AG09309 (cell line): ENCODE measurements around the gene ZNF800.
A peak's percentile ranks its signal among the peaks of the same experiment; 100 is the strongest.

ENCODE experiments used
- DNase-seq: peaks from one replicate; pipeline ENCODE4 v3.0.0-alpha.2; 2010; ENCODE audit warnings: low read depth
- H3K4me3 ChIP-seq: 2 replicates; pipeline ENCODE4 v1.5.1; 2011; ENCODE audit warnings: mild to moderate bottlenecking, low read depth, low read length, moderate library complexity; ENCODE audit not compliant: control insufficient read depth
- CTCF ChIP-seq: IDR thresholded peaks from 2 replicates; pipeline ENCODE4 v1.5.1; 2011; ENCODE audit warnings: mild to moderate bottlenecking, low read depth, low read length, inconsistent platforms; ENCODE audit not compliant: insufficient read depth, control insufficient read depth; ENCODE audit errors: missing control alignments

Gene ZNF800

GRCh38 chr7:127359011-127359410 is 33.5 kb downstream of the ZNF800 start:
- no peak for DNase-seq
- H3K4me3 ChIP-seq = no peak overlapping the region
- no peak for TF ChIP-seq CTCF

DNA sequence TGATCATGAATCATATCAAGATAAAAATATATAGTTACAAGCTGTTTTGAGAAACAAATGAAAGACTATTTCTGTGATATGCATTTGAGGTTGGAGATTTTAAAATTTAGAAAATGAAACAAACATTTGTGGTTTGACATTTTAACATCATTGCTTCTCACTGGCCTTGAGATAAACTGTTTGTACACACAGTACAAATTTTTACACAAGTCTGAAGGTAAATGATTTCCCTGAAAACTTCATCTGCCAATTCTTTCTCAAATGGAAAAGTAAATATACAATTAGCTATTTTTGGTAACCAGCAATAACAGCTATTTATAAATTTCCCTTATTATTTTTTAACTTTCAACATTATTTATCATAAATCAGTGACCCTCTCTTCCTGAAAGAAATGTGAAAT is 38.6 kb downstream of the ZNF800 start:
- no peak overlapping the region for H3K4me3 ChIP-seq
- no peak for TF ChIP-seq CTCF
- no peak for DNase-seq

DNA sequence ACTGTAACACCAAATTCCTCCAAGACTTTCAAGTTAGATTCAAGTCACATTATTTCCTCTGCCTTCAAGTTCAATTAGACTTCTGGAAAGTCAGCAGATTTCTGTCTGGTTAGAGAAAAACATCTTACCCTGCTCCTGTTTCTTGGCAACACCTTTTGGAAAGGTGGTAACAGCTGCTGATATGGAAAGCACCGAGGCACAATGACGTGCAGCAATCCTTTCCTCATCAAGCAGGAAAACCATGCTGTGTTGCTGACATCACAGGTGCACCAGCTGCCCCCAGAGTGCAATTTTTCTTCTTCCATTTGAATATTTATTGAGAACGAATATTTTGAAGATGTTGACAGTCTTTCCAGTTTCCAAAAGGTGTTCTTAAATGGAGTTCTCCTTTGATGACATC is 41.9 kb downstream of the ZNF800 start:
- no peak for DNase-seq
- H3K4me3 ChIP-seq = no peak overlapping the region
- TF ChIP-seq CTCF = no peak

DNA sequence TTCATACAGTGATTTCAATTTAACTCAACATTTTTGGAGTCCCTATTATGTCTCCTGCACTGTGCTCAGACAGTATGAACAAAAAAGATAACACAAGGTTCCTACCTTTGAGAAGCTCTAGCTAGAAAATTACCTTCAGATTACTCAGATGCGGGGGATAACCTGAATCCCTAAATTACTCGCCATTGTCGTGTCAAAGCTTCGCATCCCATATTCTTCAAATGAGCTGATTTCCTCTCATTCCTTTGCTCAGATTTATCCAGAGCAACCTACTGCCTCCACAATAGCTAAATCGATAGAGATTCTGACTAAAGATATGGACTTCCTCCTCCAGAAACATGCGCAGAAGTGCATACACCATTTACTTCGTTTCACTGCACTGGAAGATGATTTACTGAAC is 42.6 kb downstream of the ZNF800 start:
- DNase-seq = no peak
- TF ChIP-seq CTCF = no peak
- no peak overlapping the region for H3K4me3 ChIP-seq

GRCh38 chr7:127348247-127348631 is 44.3 kb downstream of the ZNF800 start:
- peak overlapping the region; percentile 12 for H3K4me3 ChIP-seq
- TF ChIP-seq CTCF = no peak
- no peak for DNase-seq

DNA sequence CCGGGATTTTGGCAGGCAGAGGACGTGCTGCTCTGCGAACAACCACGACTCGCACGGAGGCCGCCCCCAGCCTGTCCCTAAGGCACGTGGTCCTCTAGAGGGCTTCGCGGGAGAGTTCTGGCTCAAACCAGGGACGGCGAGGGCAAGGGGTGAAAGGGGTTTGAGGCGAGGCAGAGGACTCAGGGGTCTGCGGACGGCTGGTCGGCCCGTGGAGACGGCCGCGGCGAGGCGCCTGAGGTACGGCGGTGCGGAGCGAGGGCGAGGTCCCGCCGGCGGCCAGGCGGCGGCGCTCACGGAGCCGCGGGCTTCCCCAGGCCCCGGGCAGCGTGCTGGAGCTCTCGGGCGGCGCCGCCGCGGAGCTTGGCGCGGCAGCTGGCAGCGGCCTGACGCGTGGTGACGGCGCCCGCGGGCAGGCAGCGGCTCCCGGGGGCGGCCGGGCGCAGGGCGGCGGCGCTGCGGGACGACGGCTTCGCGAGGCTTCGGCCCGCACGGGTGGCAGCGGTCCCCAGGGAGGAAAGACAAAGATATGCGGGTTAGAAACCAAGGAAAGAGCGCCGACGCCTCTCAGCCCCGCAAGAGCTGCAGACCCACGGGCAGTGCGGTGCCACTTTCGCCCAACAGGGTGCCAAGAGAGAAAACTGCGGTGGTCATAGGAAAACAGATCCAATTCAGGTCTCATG is 44.8 kb downstream of the ZNF800 start:
- peak overlapping the region; percentile 32 for H3K4me3 ChIP-seq
- no peak for DNase-seq
- TF ChIP-seq CTCF = peak; percentile 27

- TF ChIP-seq CTCF = no peak
- no peak overlapping the region for H3K4me3 ChIP-seq
- DNase-seq = no peak
Measured at GRCh38 chr7:127346575-127347256, 45.8 kb downstream of the ZNF800 start.
